H1 (cell line): ENCODE measurements around the gene SPAAR. TPM values are rescaled to one million over a fixed set of nuclear protein-coding genes. Genes with fewer than 3 reads are reported as not detected.

ENCODE experiments used
- CTCF ChIA-PET: fragments of 300-600 bp; sonication (Branson Sonifier 250); formaldehyde crosslinking; loops from one replicate; lab custom pipeline; 2021; ENCODE audit not compliant: partially characterized antibody; lab: Charles Lee
- POLR2A ChIA-PET: fragments of 300-600 bp; sonication (Branson Sonifier 250); formaldehyde crosslinking; loops from one replicate; lab custom pipeline; 2021; ENCODE audit warnings: inconsistent platforms; ENCODE audit not compliant: partially characterized antibody; lab: Charles Lee
- DNase-seq, 2 experiments: peaks; one replicate each; pipeline versions ENCODE4 v3.0.0 to v3.0.0-alpha.2; 2010 to 2022; ENCODE audit warnings: low spot score in 2 of 2, low read depth in 1 of 2, mixed read lengths in 1 of 2
- FAIRE-seq: peaks from 2 replicates; lab custom pipeline; 2011; peaks lifted over from hg19 to GRCh38; lab: Jason Lieb, UNC
- H2AFZ ChIP-seq: 2 replicates; pipeline ENCODE4 v1.8.1; 2012; ENCODE audit warnings: low read length, inconsistent platforms
- H2AK5ac ChIP-seq: 2 replicates; pipeline ENCODE4 v1.6.1; 2013; ENCODE audit warnings: low read depth, low read length
- H2BK120ac ChIP-seq: replicated peaks from 2 replicates; pipeline ENCODE3; 2013; ENCODE audit warnings: low read depth, low read length, inconsistent platforms
- H2BK12ac ChIP-seq: 2 replicates; pipeline ENCODE4 v1.6.1; 2013; ENCODE audit warnings: low read depth, low read length
- H2BK15ac ChIP-seq: 2 replicates; pipeline ENCODE4 v1.6.1; 2013; ENCODE audit warnings: low read length
- H2BK20ac ChIP-seq: 2 replicates; pipeline ENCODE4 v1.6.1; 2013; ENCODE audit warnings: low read length
- H2BK5ac ChIP-seq: 2 replicates; pipeline ENCODE4 v1.6.1; 2013; ENCODE audit warnings: low read depth, low read length
- H3K14ac ChIP-seq: 2 replicates; pipeline ENCODE4 v1.6.1; 2013; ENCODE audit warnings: inconsistent platforms; ENCODE audit not compliant: insufficient read length
- H3K18ac ChIP-seq: 2 replicates; pipeline ENCODE4 v1.6.1; 2013; ENCODE audit warnings: low read length; ENCODE audit errors: extremely low read depth
- H3K23ac ChIP-seq: 2 replicates; pipeline ENCODE4 v1.6.1; 2013; ENCODE audit warnings: inconsistent platforms; ENCODE audit not compliant: insufficient read length
- H3K23me2 ChIP-seq: 2 replicates; pipeline ENCODE4 v1.6.1; 2013; ENCODE audit warnings: low read depth, low read length
- H3K27ac ChIP-seq: 2 replicates; pipeline ENCODE4 v1.6.1; 2011; ENCODE audit warnings: low read depth, low read length, inconsistent platforms
- H3K27me3 ChIP-seq, 4 experiments: replicated peaks in 1 of 4; 1 replicate in 1 of 4; 2 replicates in 3 of 4; pipeline versions ENCODE4 v1.6.1 to v1.8.1; 2011 to 2013; ENCODE audit warnings: low read length in 3 of 4, mild to moderate bottlenecking in 3 of 4, inconsistent platforms in 2 of 4, mixed read lengths in 2 of 4, moderate library complexity in 1 of 4; ENCODE audit not compliant: control insufficient read depth in 3 of 4, insufficient read depth in 3 of 4; ENCODE audit errors: extremely low read depth in 1 of 4
- H3K36me3 ChIP-seq, 4 experiments: 2 replicates each; pipeline versions ENCODE4 v1.6.1 to v1.8.1; 2011 to 2013; ENCODE audit warnings: mild to moderate bottlenecking in 4 of 4, low read length in 3 of 4, moderate library complexity in 2 of 4, control low read depth in 1 of 4, inconsistent platforms in 1 of 4; ENCODE audit not compliant: insufficient read depth in 4 of 4, control insufficient read depth in 2 of 4
- H3K4ac ChIP-seq: replicated peaks from 2 replicates; pipeline ENCODE3; 2013; ENCODE audit warnings: low read length, low read depth, mixed read lengths, inconsistent platforms; ENCODE audit not compliant: insufficient read length
- H3K4me1 ChIP-seq, 4 experiments: replicated peaks in 1 of 4; 1 replicate in 1 of 4; 2 replicates in 3 of 4; pipeline versions ENCODE4 v1.6.1 to v1.8.1; 2011 to 2013; ENCODE audit warnings: low read length in 3 of 4, inconsistent platforms in 2 of 4, mixed read lengths in 1 of 4; ENCODE audit not compliant: insufficient read depth in 4 of 4, control insufficient read depth in 3 of 4
- H3K4me2 ChIP-seq, 2 experiments: 2 replicates each; pipeline versions ENCODE4 v1.6.1 to v1.8.1; 2011 to 2013; ENCODE audit warnings: low read depth in 2 of 2, low read length in 2 of 2, control low read depth in 1 of 2, inconsistent platforms in 1 of 2, mild to moderate bottlenecking in 1 of 2; ENCODE audit not compliant: insufficient read depth in 1 of 2
- H3K4me3 ChIP-seq, 4 experiments: fragments of 200-600, 300-600 bp in 1 of 4; sonication (generic), shearing (Covaris generic), sonication (Bioruptor Twin) in 1 of 4; 2 replicates each; pipeline versions ENCODE4 v1.5.1 to v1.8.1; 2011 to 2016; ENCODE audit warnings: low read length in 4 of 4, low read depth in 3 of 4, control low read depth in 2 of 4, inconsistent platforms in 2 of 4, mild to moderate bottlenecking in 2 of 4, mixed read lengths in 1 of 4, moderate library complexity in 1 of 4; ENCODE audit not compliant: insufficient read depth in 2 of 4; ENCODE audit errors: extremely low read depth in 1 of 4
- H3K56ac ChIP-seq: replicated peaks from 2 replicates; pipeline ENCODE3; 2013; ENCODE audit warnings: low read depth, mild to moderate bottlenecking, mixed read lengths, low read length, inconsistent platforms; ENCODE audit not compliant: insufficient read length
- H3K79me1 ChIP-seq: 2 replicates; pipeline ENCODE4 v1.6.1; 2013; ENCODE audit warnings: low read depth, low read length, control low read depth
- H3K79me2 ChIP-seq, 2 experiments: 2 replicates each; pipeline versions ENCODE4 v1.6.1 to v1.8.1; 2012 to 2013; ENCODE audit warnings: low read length in 2 of 2, mild to moderate bottlenecking in 2 of 2, inconsistent platforms in 1 of 2; ENCODE audit not compliant: insufficient read depth in 2 of 2, control insufficient read depth in 1 of 2
- H3K9ac ChIP-seq, 4 experiments: replicated peaks in 1 of 4; 1 replicate in 1 of 4; 2 replicates in 3 of 4; pipeline versions ENCODE4 v1.6.1 to v1.8.1; 2011 to 2013; ENCODE audit warnings: low read depth in 3 of 4, low read length in 3 of 4, control low read depth in 2 of 4, mild to moderate bottlenecking in 2 of 4, moderate library complexity in 2 of 4, inconsistent platforms in 1 of 4; ENCODE audit errors: extremely low read depth in 1 of 4
- H3K9me3 ChIP-seq, 2 experiments: 2 replicates each; pipeline versions ENCODE4 v1.6.1 to v1.8.1; 2012 to 2013; ENCODE audit warnings: mild to moderate bottlenecking in 2 of 2, moderate library complexity in 2 of 2, control low read depth in 1 of 2, inconsistent platforms in 1 of 2, low read depth in 1 of 2, low read length in 1 of 2, mixed read lengths in 1 of 2; ENCODE audit not compliant: insufficient read depth in 2 of 2
- H4K20me1 ChIP-seq, 2 experiments: replicated peaks in 1 of 2; 2 replicates each; pipeline versions ENCODE3 to v1.8.1; 2011 to 2013; ENCODE audit warnings: inconsistent platforms in 2 of 2, low read length in 2 of 2, mild to moderate bottlenecking in 1 of 2; ENCODE audit not compliant: insufficient read depth in 2 of 2, control insufficient read depth in 1 of 2
- H4K5ac ChIP-seq: 2 replicates; pipeline ENCODE4 v1.6.1; 2013; ENCODE audit warnings: low read length, low read depth, mixed read lengths, inconsistent platforms; ENCODE audit not compliant: insufficient read length
- H4K8ac ChIP-seq: 2 replicates; pipeline ENCODE4 v1.8.0; 2013; ENCODE audit warnings: mild to moderate bottlenecking, moderate library complexity, low read length, inconsistent platforms; ENCODE audit not compliant: insufficient read depth; ENCODE audit errors: extremely low read depth
- H4K91ac ChIP-seq: replicated peaks from 2 replicates; pipeline ENCODE3; 2013; ENCODE audit warnings: low read length, mixed read lengths, inconsistent platforms; ENCODE audit not compliant: insufficient read length
- BACH1 ChIP-seq: IDR thresholded peaks from 2 replicates; pipeline ENCODE4 v1.6.1; 2012; ENCODE audit warnings: low read length, improper control_type of control experiment
- SAP30 ChIP-seq: fragments of 300-600 bp; sonication (generic); IDR thresholded peaks from 2 replicates; pipeline ENCODE4 v1.7.1; 2012; ENCODE audit warnings: low read length, moderate library complexity, mild to moderate bottlenecking, inconsistent platforms; ENCODE audit not compliant: insufficient read depth, insufficient replicate concordance
- TEAD4 ChIP-seq: IDR thresholded peaks from 2 replicates; pipeline ENCODE4 v1.6.1; 2012; ENCODE audit warnings: low read depth, low read length, inconsistent platforms, mixed read lengths
- ZNF274 ChIP-seq: IDR thresholded peaks from 2 replicates; pipeline ENCODE4 v1.7.0; 2012; ENCODE audit warnings: low read length, borderline replicate concordance; ENCODE audit errors: extremely low read depth
- WGBS, 2 experiments: shearing (Covaris generic) in 1 of 2; methylation state at CpG; one replicate each; pipeline versions ENCODE4 v1.1.6 to v1.1.7; 2013 to 2015; ENCODE audit warnings: low lambda C conversion rate in 2 of 2, mixed read lengths in 2 of 2, inconsistent platforms in 1 of 2, low coverage in 1 of 2, missing lambda C conversion rate in 1 of 2; ENCODE audit not compliant: insufficient replicate concordance in 2 of 2, insufficient coverage in 1 of 2, insufficient read length in 1 of 2; ENCODE audit errors: extremely low coverage in 1 of 2, missing lambda C conversion rate in 1 of 2; 5-methylcytosine and 5-hydroxymethylcytosine counted together
- polyA plus RNA-seq, 7 experiments: library from polyadenylated mRNA; depleted of rRNA in 3 of 7; stranded (reverse) in 5 of 7; unstranded in 2 of 7; fragments of >200 nt in 5 of 7; fragments of 200-250 nt in 2 of 7; gene quantifications; 1 replicate in 5 of 7; 2 replicates in 1 of 7; 4 replicates in 1 of 7; pipeline versions ENCODE4 v1.2.1 to v1.2.3, GENCODE V29; 2011 to 2013; ENCODE audit warnings: missing spikeins in 2 of 7, mixed read lengths in 2 of 7
- total RNA-seq: library from RNA; stranded (reverse); fragmentation: NEBNext Ultra II Directional; extraction: Animal tissue kit (Norgen Biotek cat#: 25700); gene quantifications from 2 replicates; pipeline ENCODE4 v1.2.1, GENCODE V29; 2021

Gene SPAAR
- total and polyA plus RNA-seq, 2 of the 8 experiments (the other 6 are each of a cell fraction or from before 2014, with no cell fraction given), result 0.27 TPM; not detected in 1

- Histone ChIP-seq H4K5ac (no peak overlapping the region), H3K23me2 (peaks cover 3% of the 10 kb centered on the region; the same call in 1 of the 2 replicates), H3K9me3 (no peaks in the 10 kb centered on the region), H3K56ac (no peak overlapping the region), H3K18ac (no peak overlapping the region), H4K91ac (no peak overlapping the region), H3K4me3 (no peak overlapping the region), H2BK20ac (no peak overlapping the region), H2BK120ac (no peak overlapping the region), H3K9ac (no peak overlapping the region), H2BK15ac (no peak overlapping the region), H3K27me3 (no peaks in the 10 kb centered on the region), H4K8ac (no peak overlapping the region), H3K79me1 (no peaks in the 10 kb centered on the region), H3K36me3 (no peaks in the 10 kb centered on the region), H3K27ac (no peak overlapping the region), H3K79me2 (no peaks in the 10 kb centered on the region), H3K4me1 (peaks cover 0 to 4% (median 0%) of the 10 kb centered on the region in 4 experiments; a peak in 3 of 7 replicates), H3K4me2 (no peak overlapping the region), H3K23ac (no peak overlapping the region), H2BK12ac (no peak overlapping the region), H2AFZ (no peak overlapping the region), H2BK5ac (no peak overlapping the region), H3K4ac (no peak overlapping the region), H3K14ac (no peak overlapping the region), H2AK5ac (no peak overlapping the region), H4K20me1 (no peaks in the 10 kb centered on the region)
- ChIA-PET POLR2A (no interaction called here), CTCF (interaction anchor here (0.7 to 1.5 kb wide), 2 partner anchors 11 to 101 kb away, joined by 3 to 5 read pairs; partner anchors contain the start of gene HINT2)
- TF ChIP-seq ZNF274 (no peak), TEAD4 (no peak), BACH1 (no peak), SAP30 (no peak)
- FAIRE-seq (no peak), DNase-seq (no peak)
- WGBS, 2 experiments, result 81% methylated on average over 14 of the region's 16 CpGs; no CpG with 5 or more reads in 1 of the 2 experiments
These were observed 6.5 kb downstream of the SPAAR start for GRCh38 chr9:35915681-35916294.
